Stimulated activated CD8-positive, alpha-beta memory T cell treated with anti-CD3 and anti-CD28 coated beads, Interleukin-4, amount 100 ng/mL, for 48 hours (primary cell): ENCODE data around the gene SUCO.
"Not testable (repeated sequence)": the region's sequence is repeated elsewhere in the genome, so short reads cannot be mapped to it uniquely, and the experiment has no call there.

ENCODE experiments used
- DNase-seq: peaks from one replicate; pipeline ENCODE4 v3.0.0-alpha.2; 2020

The SUCO gene

GRCh38 chr1:172532700-172533512 is at the start of gene SUCO:
Gene SUCO (plus strand): TSS chr1:172533150. CDS start chr1:172533436, 286 bp downstream.
- peak; percentile 99 for DNase-seq

- no peak for DNase-seq
Observed at GRCh38 chr1:172483448-172483847, 49.5 kb upstream of the SUCO start.

- DNase-seq: no peak
Observed at GRCh38 chr1:172484252-172484651, 48.7 kb upstream of the SUCO start.

- no peak for DNase-seq
Observed at GRCh38 chr1:172485626-172486025, 47.3 kb upstream of the SUCO start.

GRCh38 chr1:172486805-172487454 is 46.0 kb upstream of the SUCO start:
- DNase-seq: no peak

GRCh38 chr1:172487550-172487949 is 45.4 kb upstream of the SUCO start:
- no peak for DNase-seq

- no peak for DNase-seq
Observed at GRCh38 chr1:172488393-172488792, 44.6 kb upstream of the SUCO start.

GRCh38 chr1:172489847-172490246 is 43.1 kb upstream of the SUCO start:
- DNase-seq: no peak

GRCh38 chr1:172492421-172492820 is 40.5 kb upstream of the SUCO start:
- no peak for DNase-seq

- no peak for DNase-seq
Observed at GRCh38 chr1:172494166-172494565, 38.8 kb upstream of the SUCO start.

GRCh38 chr1:172496127-172496526 is 36.8 kb upstream of the SUCO start:
- not testable (repeated sequence) for DNase-seq

GRCh38 chr1:172496678-172497077 is 36.3 kb upstream of the SUCO start:
- no peak for DNase-seq

- no peak for DNase-seq
Observed at GRCh38 chr1:172497230-172497629, 35.7 kb upstream of the SUCO start.

- no peak for DNase-seq
Observed at GRCh38 chr1:172498857-172499256, 34.1 kb upstream of the SUCO start.

- DNase-seq: no peak
Observed at GRCh38 chr1:172499636-172500141, 33.3 kb upstream of the SUCO start.

- DNase-seq: no peak
Observed at GRCh38 chr1:172500207-172500606, 32.7 kb upstream of the SUCO start.

- no peak for DNase-seq
Observed at GRCh38 chr1:172507741-172508140, 25.2 kb upstream of the SUCO start.

GRCh38 chr1:172510479-172510878 is 22.5 kb upstream of the SUCO start:
- DNase-seq: no peak

- no peak for DNase-seq
Observed at GRCh38 chr1:172512591-172512990, 20.4 kb upstream of the SUCO start.

- no peak for DNase-seq
Observed at GRCh38 chr1:172513479-172513878, 19.5 kb upstream of the SUCO start.

GRCh38 chr1:172514108-172514507 is 18.8 kb upstream of the SUCO start:
- no peak for DNase-seq

- DNase-seq: no peak
Observed at GRCh38 chr1:172515436-172515835, 17.5 kb upstream of the SUCO start.

GRCh38 chr1:172515927-172516326 is 17.0 kb upstream of the SUCO start:
- no peak for DNase-seq

- DNase-seq: no peak
Observed at GRCh38 chr1:172517081-172517480, 15.9 kb upstream of the SUCO start.
